GM10248 (cell line): ENCODE data around the gene CETN3.
"Not testable (repeated sequence)": the region's sequence is repeated elsewhere in the genome, so short reads cannot be mapped to it uniquely, and the experiment has no call there.

Experiments used
- CTCF ChIA-PET: fragments of 300-600 bp; sonication (Branson Sonifier 250); formaldehyde crosslinking; extraction: SDS; loops from one replicate; lab custom pipeline; 2021; ENCODE audit warnings: antibody characterized with exemption; lab: Yijun Ruan, JAX
- POLR2A ChIA-PET: fragments of 350-650 bp; sonication (Branson Sonifier 250); formaldehyde crosslinking; extraction: SDS; loops from one replicate; lab custom pipeline; 2020; ENCODE audit warnings: antibody characterized with exemption; lab: Yijun Ruan, JAX
- DNase-seq: peaks from one replicate; pipeline ENCODE4 v3.0.0; 2012; ENCODE audit errors: extremely low spot score
- CTCF ChIP-seq: IDR thresholded peaks from 2 replicates; pipeline ENCODE4 v1.5.1; 2012; ENCODE audit warnings: mild to moderate bottlenecking, low read depth; ENCODE audit errors: extremely low read depth, missing control alignments, control extremely low read depth

The CETN3 gene

GRCh38 chr5:90379652-90380051 is 29.9 kb downstream of the CETN3 start:
- CTCF ChIA-PET = no interaction called here
- POLR2A ChIA-PET = no interaction called here
- no peak for DNase-seq
- no peak for TF ChIP-seq CTCF

- ChIA-PET POLR2A (no interaction called here), CTCF (interaction anchor here (0.8 to 1.0 kb wide), 2 partner anchors 10 to 152 kb away, joined by 3 to 4 read pairs; no protein-coding TSS in a partner anchor)
- no peak for TF ChIP-seq CTCF
- no peak for DNase-seq
Observed at GRCh38 chr5:90378752-90379151, 30.8 kb downstream of the CETN3 start.

- POLR2A ChIA-PET, CTCF ChIA-PET, DNase-seq: not testable (repeated sequence)
Observed at GRCh38 chr5:90371269-90371668, 38.3 kb downstream of the CETN3 start.

GRCh38 chr5:90368454-90369246 is 40.9 kb downstream of the CETN3 start:
- ChIA-PET CTCF (interaction anchor here (1.0 to 1.5 kb wide), 4 partner anchors 10 to 37 kb away, joined by 3 to 4 read pairs (median 3); no protein-coding TSS in a partner anchor), POLR2A (no interaction called here)
- no peak for TF ChIP-seq CTCF
- DNase-seq = no peak

GRCh38 chr5:90367879-90368278 is 41.7 kb downstream of the CETN3 start:
- DNase-seq = no peak
- TF ChIP-seq CTCF = no peak
- ChIA-PET POLR2A (no interaction called here), CTCF (interaction anchor here (1.2 to 1.5 kb wide), 2 partner anchors 11 to 22 kb away, joined by 3 to 4 read pairs; no protein-coding TSS in a partner anchor)

GRCh38 chr5:90366948-90367347 is 42.6 kb downstream of the CETN3 start:
- ChIA-PET CTCF (no interaction called here), POLR2A (no interaction called here)
- no peak for TF ChIP-seq CTCF
- DNase-seq = no peak

GRCh38 chr5:90365328-90365727 is 44.2 kb downstream of the CETN3 start:
- CTCF ChIA-PET = no interaction called here
- POLR2A ChIA-PET = no interaction called here
- DNase-seq = peak; percentile 10
- no peak for TF ChIP-seq CTCF
